Left ventricle myocardium inferior (tissue), 1 donor: ENCODE results near the gene HS3ST5. TPM values are rescaled to one million over a fixed set of nuclear protein-coding genes. Genes with fewer than 3 reads are reported as not detected.
A peak's percentile ranks its signal among the peaks of the same experiment; 100 is the strongest.

Experiments
- DNase-seq: peaks from one replicate; pipeline ENCODE4 v3.0.0-alpha.2; 2020
- H3K27ac ChIP-seq: fragments of 200-600 bp; replicated peaks from 2 replicates; pipeline ENCODE4 v1.8.0; 2021
- H3K27me3 ChIP-seq: fragments of 200-600 bp; 2 replicates; pipeline ENCODE4 v1.8.0; 2021; ENCODE audit warnings: low read depth
- H3K36me3 ChIP-seq: fragments of 200-600 bp; 2 replicates; pipeline ENCODE4 v1.8.0; 2021
- H3K4me1 ChIP-seq: fragments of 200-600 bp; 2 replicates; pipeline ENCODE4 v1.8.0; 2021
- H3K4me3 ChIP-seq: fragments of 200-600 bp; 2 replicates; pipeline ENCODE4 v1.8.0; 2021; ENCODE audit warnings: mild to moderate bottlenecking, moderate library complexity
- H3K9me3 ChIP-seq: fragments of 200-600 bp; replicated peaks from 2 replicates; pipeline ENCODE4 v1.8.0; 2021
- CTCF ChIP-seq: fragments of 200-600 bp; IDR thresholded peaks from 2 replicates; pipeline ENCODE4 v1.8.0; 2021; ENCODE audit warnings: antibody characterized with exemption, mild to moderate bottlenecking, borderline replicate concordance
- intact Hi-C: fragments of 100-400 bp; cut with micrococcal nuclease; formaldehyde crosslinking; loops from one replicate; pipeline ENCODE4 v1.11.0; 2022
- total RNA-seq: library from RNA; stranded (reverse); fragmentation: NEBNext Ultra II Directional; extraction: Animal tissue kit (Norgen Biotek cat#: 25700); gene quantifications from one replicate; pipeline ENCODE4 v1.2.1, GENCODE V29; 2021
- donor health status: DM: no; HTN: yes; CAD: no; lungs with severe emphysema.

The HS3ST5 gene
- total RNA-seq, 1 donor from 2014 or later: not detected

DNA sequence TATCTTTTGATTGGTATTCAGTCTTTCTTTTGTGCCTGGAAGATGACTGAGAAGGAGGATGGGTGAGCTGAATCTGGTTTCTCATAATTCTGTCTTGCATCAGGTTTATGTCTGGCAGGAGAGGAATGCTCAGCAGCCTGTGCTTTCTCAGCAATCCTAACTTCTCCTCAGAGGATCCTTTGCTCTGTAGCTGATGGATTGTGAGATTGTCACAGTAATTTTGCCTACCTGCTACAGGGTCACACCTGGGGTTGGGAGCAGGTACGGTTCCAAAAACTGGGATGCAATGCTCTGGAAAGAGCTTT is 2.1 kb upstream of the HS3ST5 start:
- no peak overlapping the region for H3K27ac ChIP-seq
- no peaks in the 10 kb centered on the region for H3K9me3 ChIP-seq
- no peak for DNase-seq

GRCh38 chr6:114344246-114344970 is 1.6 kb upstream of the HS3ST5 start:
- H3K4me3 ChIP-seq: no peak overlapping the region
- H3K36me3 ChIP-seq: no peaks in the 10 kb centered on the region
- intact Hi-C loops: no loop called here
- peaks cover 74% of the 10 kb centered on the region for H3K27me3 ChIP-seq
- peaks cover 22% of the 10 kb centered on the region for H3K4me1 ChIP-seq
- TF ChIP-seq CTCF: no peak
- DNase-seq: no peak
- H3K9me3 ChIP-seq: no peaks in the 10 kb centered on the region
- H3K27ac ChIP-seq: no peak overlapping the region

More for the DNA sequence above, 2.1 kb upstream of the HS3ST5 start:
- no peak for TF ChIP-seq CTCF
- Histone ChIP-seq H3K4me1 (peaks cover 22% of the 10 kb centered on the region), H3K36me3 (no peaks in the 10 kb centered on the region), H3K4me3 (no peak overlapping the region), H3K27me3 (peaks cover 74% of the 10 kb centered on the region)
- intact Hi-C loops: no loop called here

GRCh38 chr6:114343782-114344144 is 940 bp upstream of the HS3ST5 start:
- Histone ChIP-seq H3K27me3 (peaks cover 74% of the 10 kb centered on the region), H3K9me3 (no peaks in the 10 kb centered on the region), H3K36me3 (no peaks in the 10 kb centered on the region), H3K4me3 (peak overlapping the region; percentile 67), H3K27ac (no peak overlapping the region), H3K4me1 (peaks cover 22% of the 10 kb centered on the region)
- intact Hi-C loops: no loop called here
- no peak for TF ChIP-seq CTCF
- no peak for DNase-seq

DNA sequence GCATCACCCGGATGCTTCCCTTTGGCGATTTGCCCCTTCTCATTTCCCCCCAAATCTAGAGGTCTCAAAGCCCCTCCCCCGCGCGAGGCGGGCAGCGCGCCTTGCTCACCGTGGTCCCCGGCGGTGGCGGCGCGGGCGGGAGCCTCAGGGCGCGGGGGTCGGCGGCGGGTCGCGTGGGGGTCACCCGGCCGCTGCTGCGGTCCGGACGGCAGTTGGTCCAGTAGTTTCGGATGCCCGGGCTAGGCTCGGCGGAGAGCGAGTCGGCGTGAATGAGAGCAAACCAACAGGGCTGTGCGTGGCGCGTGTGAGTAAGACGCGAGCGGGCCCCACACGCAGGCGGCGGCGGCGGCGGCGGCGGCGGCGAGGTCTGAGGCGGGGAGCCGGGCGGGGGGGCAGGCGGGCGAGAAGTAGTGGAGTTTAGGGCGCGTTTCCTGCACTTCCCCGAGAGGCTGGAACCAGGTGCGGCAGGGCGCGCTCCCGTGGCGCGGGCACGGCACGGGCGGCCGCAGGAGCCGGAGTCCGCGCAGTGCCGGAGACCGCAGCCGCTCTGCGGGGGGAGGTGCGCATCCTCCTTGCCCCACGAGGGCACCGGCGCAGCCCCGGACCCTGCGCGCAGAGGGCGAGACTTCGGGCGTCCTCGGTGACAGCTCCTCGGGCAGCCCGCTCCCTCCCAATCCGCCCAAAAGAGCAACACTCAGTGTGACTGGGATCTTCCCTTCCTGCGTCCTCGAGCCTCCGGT is 567 bp downstream of the HS3ST5 start:
- Histone ChIP-seq H3K36me3 (no peaks in the 10 kb centered on the region), H3K27me3 (peaks cover 61% of the 10 kb centered on the region), H3K4me1 (peaks cover 22% of the 10 kb centered on the region), H3K27ac (no peak overlapping the region), H3K9me3 (no peaks in the 10 kb centered on the region), H3K4me3 (peak overlapping the region; percentile 67)
- TF ChIP-seq CTCF: no peak
- DNase-seq: no peak
- intact Hi-C loops: no loop called here

- H3K36me3 ChIP-seq: no peaks in the 10 kb centered on the region
- intact Hi-C loops: no loop called here
- no peak overlapping the region for H3K4me3 ChIP-seq
- peaks cover 36% of the 10 kb centered on the region for H3K27me3 ChIP-seq
- TF ChIP-seq CTCF: no peak
- H3K27ac ChIP-seq: no peak overlapping the region
- H3K9me3 ChIP-seq: no peaks in the 10 kb centered on the region
- H3K4me1 ChIP-seq: peaks cover 22% of the 10 kb centered on the region
- no peak for DNase-seq
Observed at GRCh38 chr6:114339706-114340105, 3.1 kb downstream of the HS3ST5 start.
